ENCODE measurements around the gene RASAL1.

The RASAL1 gene

GRCh38 chr12:113070117-113070906 is 65.2 kb downstream of the RASAL1 start:
- DNase-seq = peak in 1 of 2 donors; percentile 55

GRCh38 chr12:113069751-113070116 is 65.8 kb downstream of the RASAL1 start:
- DNase-seq = no peak

- no peak for DNase-seq
These were observed 66.4 kb downstream of the RASAL1 start for GRCh38 chr12:113069149-113069548.

GRCh38 chr12:113067987-113068935 is 67.3 kb downstream of the RASAL1 start:
- DNase-seq = no peak

- DNase-seq = no peak
These were observed 68.7 kb downstream of the RASAL1 start for GRCh38 chr12:113066813-113067400.

- DNase-seq = no peak
These were observed 70.2 kb downstream of the RASAL1 start for GRCh38 chr12:113065126-113066007.

GRCh38 chr12:113064395-113065125 is 71.0 kb downstream of the RASAL1 start:
- no peak for DNase-seq

GRCh38 chr12:113063396-113064350 is 71.9 kb downstream of the RASAL1 start:
- no peak for DNase-seq

- DNase-seq = no peak
These were observed 72.8 kb downstream of the RASAL1 start for GRCh38 chr12:113062502-113063395.

- DNase-seq = no peak
These were observed 74.4 kb downstream of the RASAL1 start for GRCh38 chr12:113061061-113061694.

GRCh38 chr12:113060336-113060960 is 75.1 kb downstream of the RASAL1 start:
- DNase-seq = no peak

- no peak for DNase-seq
These were observed 76.4 kb downstream of the RASAL1 start for GRCh38 chr12:113059071-113059595.

- DNase-seq = no peak
These were observed 77.0 kb downstream of the RASAL1 start for GRCh38 chr12:113058553-113058952.

- DNase-seq = no peak
These were observed 77.7 kb downstream of the RASAL1 start for GRCh38 chr12:113057565-113058485.

GRCh38 chr12:113056631-113057488 is 78.7 kb downstream of the RASAL1 start, which contains the start of gene DTX1:
DTX1 (plus strand) TSS chr12:113056730; CDS start chr12:113058193, 1,463 bp downstream.
- peak; percentile 49 to 56 for DNase-seq

GRCh38 chr12:113056381-113056630 is 79.3 kb downstream of the RASAL1 start:
- no peak for DNase-seq

Measured in stimulated activated CD4-positive, alpha-beta T cell treated with anti-CD3 and anti-CD28 coated beads, Interleukin-2, amount 100 ng/mL, for 24 hours (primary cell).